H9 (cell line): ENCODE results near the gene DPYD. TPM values are rescaled to one million over a fixed set of nuclear protein-coding genes. Genes with fewer than 3 reads are reported as not detected.

Experiments used
- DNase-seq: peaks from one replicate; pipeline ENCODE4 v3.0.0-alpha.2; 2017
- H2AFZ ChIP-seq: one replicate; pipeline ENCODE4 v1.6.1; 2013; ENCODE audit warnings: mild to moderate bottlenecking, low read length, control low read depth, moderate library complexity
- H2AK5ac ChIP-seq: 2 replicates; pipeline ENCODE4 v1.6.1; 2013; ENCODE audit warnings: low read length, control low read depth, mixed read lengths; ENCODE audit not compliant: insufficient read length
- H2BK120ac ChIP-seq: one replicate; pipeline ENCODE4 v1.6.1; 2013; ENCODE audit warnings: low read depth, mild to moderate bottlenecking, low read length, control low read depth, inconsistent platforms; ENCODE audit not compliant: poor library complexity, severe bottlenecking
- H2BK12ac ChIP-seq: 2 replicates; pipeline ENCODE4 v1.6.1; 2013; ENCODE audit warnings: low read length, control low read depth, mixed read lengths, low read depth; ENCODE audit not compliant: insufficient read length
- H2BK15ac ChIP-seq: 2 replicates; pipeline ENCODE4 v1.6.1; 2013; ENCODE audit warnings: low read depth, low read length, control low read depth
- H2BK20ac ChIP-seq: one replicate; pipeline ENCODE4 v1.6.1; 2013; ENCODE audit warnings: low read depth, mild to moderate bottlenecking, low read length, control low read depth, inconsistent platforms; ENCODE audit not compliant: poor library complexity, severe bottlenecking
- H2BK5ac ChIP-seq: 2 replicates; pipeline ENCODE4 v1.6.1; 2013; ENCODE audit warnings: low read length, control low read depth, mixed read lengths; ENCODE audit not compliant: insufficient read length
- H3K14ac ChIP-seq: 2 replicates; pipeline ENCODE4 v1.6.1; 2013; ENCODE audit warnings: low read length, control low read depth; ENCODE audit not compliant: insufficient read depth
- H3K18ac ChIP-seq: 2 replicates; pipeline ENCODE4 v1.6.1; 2013; ENCODE audit warnings: low read depth, mild to moderate bottlenecking, mixed read lengths, low read length, control low read depth; ENCODE audit not compliant: insufficient read length
- H3K23ac ChIP-seq: 2 replicates; pipeline ENCODE4 v1.6.1; 2013; ENCODE audit warnings: low read length, control low read depth, mixed read lengths, low read depth; ENCODE audit not compliant: insufficient read length
- H3K23me2 ChIP-seq: 2 replicates; pipeline ENCODE4 v1.6.1; 2013; ENCODE audit warnings: low read depth, mild to moderate bottlenecking, mixed read lengths, low read length, control low read depth; ENCODE audit not compliant: insufficient read length, poor library complexity, severe bottlenecking
- H3K27ac ChIP-seq: 2 replicates; pipeline ENCODE4 v1.5.1; 2013; ENCODE audit warnings: low read length, control low read depth, mixed read lengths, low read depth; ENCODE audit not compliant: insufficient read length
- H3K27me3 ChIP-seq: 2 replicates; pipeline ENCODE4 v1.6.1; 2013; ENCODE audit warnings: low read length, control low read depth, inconsistent platforms; ENCODE audit not compliant: insufficient read depth
- H3K4ac ChIP-seq: 2 replicates; pipeline ENCODE4 v1.6.1; 2013; ENCODE audit warnings: low read depth, mild to moderate bottlenecking, control low read depth, inconsistent platforms, low read length, moderate library complexity
- H3K4me1 ChIP-seq: 2 replicates; pipeline ENCODE4 v1.6.1; 2013; ENCODE audit warnings: low read length, control low read depth, inconsistent platforms; ENCODE audit not compliant: insufficient read depth
- H3K4me2 ChIP-seq: 2 replicates; pipeline ENCODE4 v1.6.1; 2013; ENCODE audit warnings: low read length, control low read depth, mixed read lengths; ENCODE audit not compliant: insufficient read length, insufficient read depth
- H3K56ac ChIP-seq: 2 replicates; pipeline ENCODE4 v1.6.1; 2013; ENCODE audit warnings: low read depth, mild to moderate bottlenecking, mixed read lengths, low read length, control low read depth; ENCODE audit not compliant: insufficient read length
- H3K79me1 ChIP-seq: 2 replicates; pipeline ENCODE4 v1.6.1; 2013; ENCODE audit warnings: low read depth, mild to moderate bottlenecking, moderate library complexity, low read length, control low read depth, inconsistent platforms; ENCODE audit not compliant: insufficient read depth, poor library complexity, severe bottlenecking
- H3K79me2 ChIP-seq: 2 replicates; pipeline ENCODE4 v1.6.1; 2013; ENCODE audit warnings: low read length, control low read depth, inconsistent platforms; ENCODE audit not compliant: insufficient read depth
- H3K9ac ChIP-seq: 2 replicates; pipeline ENCODE4 v1.6.1; 2013; ENCODE audit warnings: low read length, control low read depth, mixed read lengths; ENCODE audit not compliant: insufficient read length; ENCODE audit errors: extremely low read depth
- H3K9me3 ChIP-seq: one replicate; pipeline ENCODE4 v1.6.1; 2013; ENCODE audit warnings: low read depth, low read length, inconsistent platforms; ENCODE audit not compliant: control insufficient read depth
- H3T11ph ChIP-seq: one replicate; pipeline ENCODE4 v1.6.1; 2013; ENCODE audit warnings: mild to moderate bottlenecking, low read length, control low read depth, inconsistent platforms
- H4K20me1 ChIP-seq: one replicate; pipeline ENCODE4 v1.6.1; 2013; ENCODE audit not compliant: control insufficient read depth, insufficient read length, insufficient read depth
- H4K5ac ChIP-seq: 2 replicates; pipeline ENCODE4 v1.6.1; 2013; ENCODE audit warnings: low read depth, mild to moderate bottlenecking, mixed read lengths, low read length, control low read depth; ENCODE audit not compliant: insufficient read length
- H4K8ac ChIP-seq: replicated peaks from 2 replicates; pipeline ENCODE4 v1.6.1; 2013; ENCODE audit warnings: low read length, control low read depth, mixed read lengths, low read depth; ENCODE audit not compliant: insufficient read length
- H4K91ac ChIP-seq: 2 replicates; pipeline ENCODE4 v1.6.1; 2013; ENCODE audit warnings: low read depth, mild to moderate bottlenecking, moderate library complexity, mixed read lengths, low read length, control low read depth; ENCODE audit not compliant: insufficient read length
- H3K27ac Mint-ChIP-seq, 3 experiments: 2 replicates in 2 of 3; 3 replicates in 1 of 3; pipeline ENCODE4 v1.8.0; 2020 to 2021; ENCODE audit warnings: mixed read lengths in 3 of 3, mild to moderate bottlenecking in 1 of 3, moderate library complexity in 1 of 3
- H3K27me3 Mint-ChIP-seq: 2 replicates; pipeline ENCODE4 v1.8.0; 2021; ENCODE audit warnings: low read depth, mild to moderate bottlenecking, moderate library complexity, mixed read lengths
- H3K36me3 Mint-ChIP-seq, 3 experiments: 2 replicates in 2 of 3; 3 replicates in 1 of 3; pipeline ENCODE4 v1.8.0; 2020 to 2021; ENCODE audit warnings: low read depth in 3 of 3, mixed read lengths in 3 of 3; ENCODE audit not compliant: insufficient read depth in 1 of 3
- H3K4me1 Mint-ChIP-seq, 2 experiments: 2 replicates each; pipeline ENCODE4 v1.8.0; 2020; ENCODE audit warnings: mixed read lengths in 2 of 2
- H3K4me3 Mint-ChIP-seq, 2 experiments: 2 replicates in 1 of 2; 3 replicates in 1 of 2; pipeline ENCODE4 v1.8.0; 2020 to 2021; ENCODE audit warnings: mild to moderate bottlenecking in 2 of 2, mixed read lengths in 2 of 2, moderate library complexity in 1 of 2
- H3K9me3 Mint-ChIP-seq, 2 experiments: 2 replicates in 1 of 2; 3 replicates in 1 of 2; pipeline ENCODE4 v1.8.0; 2020; ENCODE audit warnings: mild to moderate bottlenecking in 2 of 2, mixed read lengths in 2 of 2, moderate library complexity in 1 of 2
- WGBS: extraction: QIAGEN DNeasy Blood & Tissue Kit; methylation state at CpG from one replicate; pipeline ENCODE4 v1.1.7; 2013; ENCODE audit warnings: missing lambda C conversion rate, low lambda C conversion rate, mixed read lengths; ENCODE audit not compliant: insufficient read length; ENCODE audit errors: extremely low coverage; 5-methylcytosine and 5-hydroxymethylcytosine counted together
- total RNA-seq: library from RNA; stranded (reverse); gene quantifications from 2 replicates; pipeline ENCODE4 v1.2.1, GENCODE V29; 2021
- TF ChIP-seq, protein P1 (sequence below): fragments of 200-600 bp; sonication (generic); conservative IDR thresholded peaks from 3 replicates; pipeline ENCODE4 v1.8.0; 2021; ENCODE audit warnings: antibody characterized with exemption, mild to moderate bottlenecking

Gene DPYD
- total RNA-seq, 1 experiment from 2014 or later = 0.37 TPM

DNA sequence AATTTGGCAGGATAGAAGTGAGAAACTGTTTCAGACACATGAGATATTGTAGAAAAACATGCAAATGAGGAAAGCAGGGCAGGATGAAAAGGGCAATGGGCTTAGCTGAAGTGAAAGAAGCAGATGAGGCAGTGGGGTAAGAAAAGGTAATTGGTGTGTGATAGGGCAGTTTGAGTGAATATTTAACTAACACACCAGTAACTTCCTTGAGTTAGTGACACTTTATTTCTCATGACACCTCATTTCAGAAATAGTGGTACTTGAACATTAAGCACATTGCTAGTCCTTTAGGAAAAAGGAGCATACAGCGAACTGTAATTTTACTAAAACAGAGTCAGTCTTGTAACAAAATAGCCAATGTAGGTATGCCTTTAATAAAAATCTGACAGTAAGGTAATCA lies 415.0 kb downstream of the DPYD start:
- H3K23ac ChIP-seq = no peak overlapping the region
- no peak overlapping the region for H3K4ac ChIP-seq
- no peak overlapping the region for H3T11ph ChIP-seq
- no peak overlapping the region for H4K91ac ChIP-seq
- H3K14ac ChIP-seq = no peak overlapping the region
- H3K4me3 Mint-ChIP-seq = no peak overlapping the region
- no peaks in the 10 kb centered on the region for H4K20me1 ChIP-seq
- no peak overlapping the region for H2BK12ac ChIP-seq
- no peak overlapping the region for H3K27ac Mint-ChIP-seq
- H2BK120ac ChIP-seq = no peak overlapping the region
- H3K79me1 ChIP-seq = no peaks in the 10 kb centered on the region
- H4K8ac ChIP-seq = no peak overlapping the region
- H4K5ac ChIP-seq = no peak overlapping the region
- no peak overlapping the region for H3K56ac ChIP-seq
- H2AFZ ChIP-seq = no peak overlapping the region
- no CpG with 5 or more reads among the region's 1 CpG for WGBS
- TF ChIP-seq, protein P1, sequence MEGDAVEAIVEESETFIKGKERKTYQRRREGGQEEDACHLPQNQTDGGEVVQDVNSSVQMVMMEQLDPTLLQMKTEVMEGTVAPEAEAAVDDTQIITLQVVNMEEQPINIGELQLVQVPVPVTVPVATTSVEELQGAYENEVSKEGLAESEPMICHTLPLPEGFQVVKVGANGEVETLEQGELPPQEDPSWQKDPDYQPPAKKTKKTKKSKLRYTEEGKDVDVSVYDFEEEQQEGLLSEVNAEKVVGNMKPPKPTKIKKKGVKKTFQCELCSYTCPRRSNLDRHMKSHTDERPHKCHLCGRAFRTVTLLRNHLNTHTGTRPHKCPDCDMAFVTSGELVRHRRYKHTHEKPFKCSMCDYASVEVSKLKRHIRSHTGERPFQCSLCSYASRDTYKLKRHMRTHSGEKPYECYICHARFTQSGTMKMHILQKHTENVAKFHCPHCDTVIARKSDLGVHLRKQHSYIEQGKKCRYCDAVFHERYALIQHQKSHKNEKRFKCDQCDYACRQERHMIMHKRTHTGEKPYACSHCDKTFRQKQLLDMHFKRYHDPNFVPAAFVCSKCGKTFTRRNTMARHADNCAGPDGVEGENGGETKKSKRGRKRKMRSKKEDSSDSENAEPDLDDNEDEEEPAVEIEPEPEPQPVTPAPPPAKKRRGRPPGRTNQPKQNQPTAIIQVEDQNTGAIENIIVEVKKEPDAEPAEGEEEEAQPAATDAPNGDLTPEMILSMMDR = no peak
- no peak overlapping the region for H3K27ac ChIP-seq
- H2BK15ac ChIP-seq = no peak overlapping the region
- no peak overlapping the region for H2BK20ac ChIP-seq
- no peak for DNase-seq
- H3K4me2 ChIP-seq = no peak overlapping the region
- H3K4me1 Mint-ChIP-seq = peaks cover 0 to 10% of the 10 kb centered on the region in 2 experiments; a peak in 2 of 4 replicates
- H3K27me3 ChIP-seq = no peaks in the 10 kb centered on the region
- H3K18ac ChIP-seq = no peak overlapping the region
- H3K9me3 ChIP-seq = no peaks in the 10 kb centered on the region
- no peaks in the 10 kb centered on the region for H3K36me3 Mint-ChIP-seq
- no peaks in the 10 kb centered on the region for H3K27me3 Mint-ChIP-seq
- no peak overlapping the region for H2BK5ac ChIP-seq
- H3K79me2 ChIP-seq = no peaks in the 10 kb centered on the region
- H3K9ac ChIP-seq = no peak overlapping the region
- no peaks in the 10 kb centered on the region for H3K9me3 Mint-ChIP-seq
- H2AK5ac ChIP-seq = no peak overlapping the region
- no peaks in the 10 kb centered on the region for H3K23me2 ChIP-seq
- H3K4me1 ChIP-seq = no peaks in the 10 kb centered on the region
